SW480 (cell line): ENCODE results near the gene UAP1.
"Not testable (repeated sequence)": the region's sequence is repeated elsewhere in the genome, so short reads cannot be mapped to it uniquely, and the experiment has no call there.

Source experiments
- DNase-seq: peaks from one replicate; pipeline ENCODE4 v3.0.0-alpha.2; 2016; ENCODE audit warnings: low spot score

The UAP1 gene

GRCh38 chr1:162565460-162565859 lies 3.9 kb downstream of the UAP1 start:
- DNase-seq = no peak

- no peak for DNase-seq
Observed at GRCh38 chr1:162566870-162567269, 5.3 kb downstream of the UAP1 start.

- DNase-seq = no peak
Observed at GRCh38 chr1:162568802-162569201, 7.3 kb downstream of the UAP1 start.

- no peak for DNase-seq
Observed at GRCh38 chr1:162570718-162571117, 9.2 kb downstream of the UAP1 start.

DNA sequence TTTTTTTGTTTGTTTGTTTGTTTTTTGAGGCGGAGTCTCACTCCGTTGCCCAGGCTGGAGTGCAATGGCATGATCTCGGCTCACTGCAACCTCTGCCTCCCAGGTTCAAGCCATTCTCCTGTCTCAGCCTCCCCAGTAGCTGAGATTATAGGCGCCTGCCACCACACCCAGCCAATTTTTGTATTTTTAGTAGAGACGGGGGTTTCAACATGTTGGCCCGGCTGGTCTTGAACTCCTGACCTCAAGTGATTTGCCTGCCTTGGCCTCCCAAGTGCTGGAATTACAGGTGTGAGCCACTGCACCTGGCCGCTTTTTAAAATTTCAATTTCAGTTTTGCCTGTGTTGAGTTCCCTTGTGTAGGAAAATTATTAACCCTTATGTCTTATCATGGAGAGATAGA lies 9.6 kb downstream of the UAP1 start:
- DNase-seq = not testable (repeated sequence)

- no peak for DNase-seq
Observed at GRCh38 chr1:162571696-162572095, 10.2 kb downstream of the UAP1 start.

GRCh38 chr1:162573136-162573535 lies 11.6 kb downstream of the UAP1 start:
- no peak for DNase-seq

GRCh38 chr1:162578071-162578700 lies 16.7 kb downstream of the UAP1 start:
- no peak for DNase-seq

DNA sequence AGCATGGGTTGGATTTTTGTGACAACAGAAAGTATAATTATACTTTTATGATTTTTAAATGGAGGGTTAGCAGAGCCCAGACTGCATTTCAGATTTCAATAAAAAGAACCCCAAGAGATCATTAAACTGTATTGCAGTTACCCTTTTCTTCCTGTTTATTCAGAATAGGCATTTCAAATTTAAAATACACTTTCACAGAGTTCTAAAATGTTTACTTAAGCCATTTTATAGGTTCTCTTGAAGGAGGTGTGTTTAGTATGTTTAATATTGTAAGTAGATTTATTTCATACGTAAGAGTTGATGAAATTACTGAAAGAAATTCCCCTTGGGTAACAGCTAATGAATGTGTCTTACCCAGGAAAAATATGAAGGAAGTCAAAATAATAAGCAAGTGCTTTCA lies 17.4 kb downstream of the UAP1 start:
- DNase-seq = no peak

DNA sequence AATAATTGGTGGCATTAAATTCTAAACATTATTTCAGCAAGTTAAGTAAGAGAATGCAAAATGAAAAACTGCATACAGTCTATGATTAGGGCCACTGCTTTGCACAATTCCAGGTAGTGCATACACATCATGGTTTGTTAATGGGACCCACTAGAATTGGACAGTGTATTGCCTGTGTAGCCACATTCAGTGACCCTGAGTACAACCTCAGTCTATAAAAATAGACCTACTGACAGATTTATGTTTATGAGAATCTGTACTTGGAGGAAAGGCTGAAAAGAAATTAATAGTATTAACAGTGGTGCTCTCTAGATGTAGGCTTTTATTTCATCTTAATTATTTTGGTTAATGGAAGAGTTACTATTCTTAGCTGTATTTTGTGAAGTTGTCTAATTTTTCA lies 18.8 kb downstream of the UAP1 start:
- no peak for DNase-seq

DNA sequence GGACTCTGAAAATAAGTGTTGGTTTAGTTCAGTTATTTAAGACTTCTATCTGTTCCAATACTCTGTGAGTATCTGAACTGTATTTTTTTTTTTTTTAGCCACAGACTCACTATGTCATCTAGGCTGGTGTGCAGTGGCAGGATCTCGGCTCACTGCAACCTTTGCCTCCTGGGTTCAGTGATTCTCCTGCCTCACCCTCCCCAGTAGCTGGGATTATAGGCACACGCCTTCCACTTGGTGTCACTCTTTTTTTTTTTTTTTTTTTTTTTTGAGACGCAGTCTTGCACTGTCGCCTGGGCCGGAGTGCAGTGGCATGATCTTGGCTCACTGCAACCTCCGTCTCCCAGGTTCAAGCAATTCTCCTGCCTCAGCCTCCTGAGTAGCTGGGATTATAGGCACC lies 21.4 kb downstream of the UAP1 start:
- not testable (repeated sequence) for DNase-seq

DNA sequence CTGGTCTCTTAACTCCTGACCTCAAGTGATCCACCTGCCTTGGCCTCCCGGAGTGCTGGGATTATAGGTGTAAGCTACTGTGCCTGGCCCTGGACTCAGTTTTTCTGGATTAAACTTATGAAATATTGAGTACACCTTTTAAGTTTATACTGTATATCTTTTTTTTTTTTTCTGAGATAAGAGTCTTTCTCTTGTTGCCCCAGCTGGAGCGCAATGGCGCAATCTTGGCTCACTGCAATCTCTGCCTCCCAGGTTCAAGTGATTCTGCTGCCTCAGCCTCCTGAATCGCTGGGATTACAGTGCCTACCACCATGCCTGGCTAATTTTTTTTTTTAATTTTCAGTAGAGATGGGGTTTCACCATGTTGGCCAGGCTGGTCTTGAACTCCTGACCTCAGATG lies 23.6 kb downstream of the UAP1 start:
- not testable (repeated sequence) for DNase-seq

DNA sequence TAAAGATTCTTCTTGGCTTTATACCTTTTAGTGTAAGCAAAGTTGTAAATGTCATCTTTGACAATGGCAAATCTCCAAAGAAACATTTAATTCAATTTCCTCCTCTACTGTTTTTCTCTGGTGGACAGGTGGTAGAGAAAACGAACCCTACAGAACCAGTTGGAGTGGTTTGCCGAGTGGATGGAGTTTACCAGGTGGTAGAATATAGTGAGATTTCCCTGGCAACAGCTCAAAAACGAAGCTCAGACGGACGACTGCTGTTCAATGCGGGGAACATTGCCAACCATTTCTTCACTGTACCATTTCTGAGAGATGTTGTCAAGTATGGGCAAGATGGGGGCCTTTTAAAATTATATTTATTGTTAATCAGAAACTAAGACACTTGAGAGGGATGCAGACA lies 25.8 kb downstream of the UAP1 start:
- DNase-seq = no peak

DNA sequence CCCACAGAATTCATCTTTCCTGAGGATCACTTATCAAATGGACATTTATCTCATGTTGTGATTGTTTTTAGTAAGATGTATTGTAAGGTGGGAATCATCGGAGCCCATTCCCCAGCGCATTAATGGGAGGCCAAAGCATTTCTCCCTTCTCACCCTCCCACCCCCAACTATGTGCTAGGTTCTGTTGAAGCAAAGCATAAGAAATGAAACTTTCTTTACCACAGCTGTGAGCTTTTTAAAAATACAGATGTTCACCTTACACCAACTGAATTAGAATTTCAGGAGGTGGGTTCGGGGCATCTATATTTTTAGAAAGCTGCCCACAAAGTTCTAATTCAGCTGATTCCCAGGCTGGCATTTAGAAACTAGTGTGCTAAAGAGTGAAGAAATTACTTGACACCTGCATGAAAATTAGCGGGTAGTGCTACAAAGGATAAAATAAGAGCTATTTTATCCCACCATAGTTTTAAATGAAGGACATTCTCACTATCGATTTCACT lies 26.3 kb downstream of the UAP1 start:
- DNase-seq = no peak

- DNase-seq = no peak
Observed at GRCh38 chr1:162590101-162590500, 28.6 kb downstream of the UAP1 start.

GRCh38 chr1:162590686-162591085 lies 29.2 kb downstream of the UAP1 start:
- DNase-seq = no peak

DNA sequence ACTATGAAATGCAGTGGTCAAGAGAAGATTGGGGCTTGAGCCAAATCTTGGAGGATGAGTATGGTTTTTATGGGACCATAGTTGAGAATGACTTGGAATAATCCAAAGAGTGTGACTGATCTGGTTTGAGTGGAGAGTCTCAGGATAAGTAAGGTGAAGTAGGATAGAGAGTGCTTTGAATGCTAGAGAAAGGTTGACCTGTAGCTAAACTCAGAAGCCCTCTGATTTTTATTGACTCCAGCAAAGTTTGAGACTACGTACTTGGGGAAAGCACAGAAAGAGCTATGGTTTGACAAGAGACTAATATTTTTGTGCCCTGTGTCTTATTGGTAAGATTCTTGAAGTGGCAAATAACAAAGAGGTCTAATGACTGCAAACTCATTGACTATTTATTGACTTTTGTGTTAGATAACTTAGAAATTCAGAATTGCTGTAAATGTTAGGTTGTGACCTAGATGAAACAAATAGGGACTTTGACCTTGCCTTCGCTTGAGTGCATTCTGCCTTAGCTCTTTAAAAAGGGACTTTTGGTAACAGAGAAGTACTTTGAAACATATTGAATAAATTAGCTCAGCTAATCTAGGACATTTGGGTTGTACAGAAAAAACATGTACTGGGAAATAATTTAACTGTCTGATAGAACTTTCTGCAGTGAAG lies 35.1 kb downstream of the UAP1 start:
- no peak for DNase-seq

DNA sequence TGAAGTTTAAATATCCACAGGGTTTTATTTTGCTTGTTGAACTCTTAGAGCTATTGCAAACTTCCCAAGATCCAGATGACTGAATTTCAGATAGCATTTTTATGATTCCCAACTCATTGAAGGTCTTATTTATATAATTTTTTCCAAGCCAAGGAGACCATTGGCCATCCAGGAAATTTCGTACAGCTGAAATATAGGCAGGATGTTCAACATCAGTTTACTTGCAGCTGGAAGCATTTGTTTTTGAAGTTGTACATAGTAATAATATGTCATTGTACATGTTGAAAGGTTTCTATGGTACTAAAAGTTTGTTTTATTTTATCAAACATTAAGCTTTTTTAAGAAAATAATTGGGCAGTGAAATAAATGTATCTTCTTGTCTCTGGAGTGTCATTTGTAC lies 37.9 kb downstream of the UAP1 start:
- DNase-seq = no peak

DNA sequence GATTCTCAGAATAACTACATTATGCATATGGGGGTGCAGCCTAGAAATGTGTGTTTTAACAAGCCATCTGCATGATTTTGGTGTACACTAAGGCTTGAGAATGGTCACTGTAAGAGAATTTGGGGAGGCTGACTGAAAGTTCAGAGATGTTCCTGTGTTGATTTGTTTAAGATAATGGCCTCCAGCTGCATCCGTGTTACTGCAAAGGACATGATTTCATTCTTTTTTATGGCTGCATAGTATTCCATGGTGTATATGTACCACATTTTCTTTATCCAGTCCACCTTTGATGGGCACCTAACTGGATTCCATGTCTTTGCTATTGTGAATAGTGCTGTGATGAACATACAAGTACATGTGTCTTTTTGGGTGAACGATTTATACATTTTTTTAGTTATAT lies 41.6 kb downstream of the UAP1 start:
- DNase-seq = not testable (repeated sequence)

GRCh38 chr1:162605225-162605927 lies 43.9 kb downstream of the UAP1 start:
- DNase-seq = peak; percentile 29

DNA sequence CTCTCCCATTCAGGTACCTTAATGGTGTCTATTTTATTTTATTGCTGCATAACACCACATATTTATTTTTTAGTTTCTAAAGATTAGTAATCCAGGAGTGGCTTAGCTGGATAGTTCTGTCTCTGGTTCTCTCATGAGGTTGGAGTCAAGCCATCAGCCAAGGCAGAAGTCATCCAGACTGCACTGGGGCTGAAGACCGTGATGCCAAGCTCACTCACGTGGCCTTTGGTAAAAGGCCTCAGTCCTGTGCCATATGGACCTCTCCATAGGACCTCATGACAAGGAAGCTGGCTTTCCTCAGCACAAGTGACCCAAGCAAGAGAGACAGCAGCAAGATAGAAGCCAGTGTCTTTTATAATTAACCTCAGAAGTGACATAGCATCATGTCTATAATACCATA lies 47.8 kb downstream of the UAP1 start:
- no peak for DNase-seq

DNA sequence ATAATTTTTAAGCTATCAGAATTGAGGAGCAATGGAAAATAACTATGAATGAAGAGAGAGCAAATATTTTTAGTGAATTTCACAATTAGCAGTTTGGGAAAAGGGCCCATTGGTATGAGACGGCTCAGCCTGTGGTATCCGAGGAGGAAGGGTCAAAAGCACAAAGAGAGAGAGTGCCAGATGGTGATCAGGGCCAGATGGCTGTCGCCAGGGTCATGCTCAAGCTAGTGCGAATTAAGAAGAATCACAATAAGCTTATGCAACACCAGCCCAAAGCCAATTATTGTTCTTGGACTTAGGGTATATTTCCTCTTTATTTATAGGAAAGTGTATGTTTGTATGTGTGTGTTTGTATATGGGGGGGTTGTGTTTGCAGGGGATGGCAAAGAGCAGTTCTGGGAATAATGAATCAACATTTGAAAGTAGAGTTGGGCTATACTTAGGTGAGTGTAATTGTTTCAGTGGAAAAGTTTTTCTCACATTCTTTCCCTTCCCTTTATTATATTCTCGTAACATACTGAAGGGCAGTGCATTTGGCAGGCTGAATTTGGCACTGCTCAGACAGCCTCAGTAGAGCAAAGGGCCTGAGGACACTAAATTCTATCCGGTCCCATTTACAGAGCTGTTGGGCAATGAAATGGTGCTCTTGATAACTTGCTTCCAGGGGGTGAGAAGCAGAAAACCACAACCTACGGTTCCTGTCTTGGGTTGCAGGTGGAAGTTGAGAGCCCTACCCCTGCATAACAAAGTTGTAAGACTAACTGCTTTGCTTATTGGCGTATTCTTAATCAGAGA lies 51.3 kb downstream of the UAP1 start:
- DNase-seq = no peak
